AG04450 (cell line): ENCODE data around the gene CMTM7. TPM values are rescaled to one million over a fixed set of nuclear protein-coding genes. Genes with fewer than 3 reads are reported as not detected.

Experiments
- CTCF ChIA-PET: fragments of 300-600, 350-600 bp; formaldehyde crosslinking; extraction: SDS; loops from one replicate; lab custom pipeline; 2022; ENCODE audit warnings: antibody characterized with exemption, inconsistent platforms; lab: Charles Lee
- POLR2A ChIA-PET: fragments of 350-600 bp; formaldehyde crosslinking; extraction: SDS; loops from one replicate; lab custom pipeline; 2021; ENCODE audit warnings: antibody characterized with exemption, inconsistent platforms; lab: Yijun Ruan, JAX
- DNase-seq: peaks from one replicate; pipeline ENCODE4 v3.0.0-alpha.2; 2011; ENCODE audit warnings: low read depth, low spot score
- H3K27ac ChIP-seq: one replicate; pipeline ENCODE4 v1.5.1; 2012; ENCODE audit warnings: low read depth, low read length, control low read depth
- H3K27me3 ChIP-seq: one replicate; pipeline ENCODE4 v1.6.0; 2012; ENCODE audit warnings: low read length; ENCODE audit not compliant: control insufficient read depth, insufficient read depth
- H3K4me3 ChIP-seq: 2 replicates; pipeline ENCODE4 v1.5.1; 2011; ENCODE audit warnings: mild to moderate bottlenecking, low read depth, low read length, control low read depth
- H3K9me3 ChIP-seq: 2 replicates; pipeline ENCODE4 v1.5.1; 2012; ENCODE audit warnings: low read length; ENCODE audit not compliant: control insufficient read depth, insufficient read depth
- CTCF ChIP-seq: IDR thresholded peaks from 2 replicates; pipeline ENCODE4 v1.5.1; 2011; ENCODE audit warnings: low read depth, low read length, control low read depth, inconsistent platforms
- polyA plus RNA-seq: library from polyadenylated mRNA; depleted of rRNA; stranded (reverse); fragments of >200 nt; gene quantifications from 2 replicates; pipeline ENCODE4 v1.2.3, GENCODE V29; 2011

Gene CMTM7
- polyA plus RNA-seq, 1 experiment, result 17.3 TPM

GRCh38 chr3:32474201-32474600 lies 82.5 kb downstream of the CMTM7 start:
- DNase-seq, result no peak
- CTCF ChIA-PET, result interaction anchor here (1.3 to 1.7 kb wide), 2 partner anchors 83 to 99 kb away, joined by 3 to 5 read pairs; partner anchors contain the start of gene CMTM7
- TF ChIP-seq CTCF, result no peak
- POLR2A ChIA-PET, result no interaction called here
- Histone ChIP-seq H3K27ac (no peak overlapping the region), H3K9me3 (no peaks in the 10 kb centered on the region), H3K27me3 (no peaks in the 10 kb centered on the region), H3K4me3 (no peak overlapping the region)

- H3K27ac ChIP-seq, result no peak overlapping the region
- H3K9me3 ChIP-seq, result no peaks in the 10 kb centered on the region
- H3K4me3 ChIP-seq, result no peak overlapping the region
- H3K27me3 ChIP-seq, result no peaks in the 10 kb centered on the region
- POLR2A ChIA-PET, result no interaction called here
- DNase-seq, result no peak
- CTCF ChIA-PET, result interaction anchor here (0.6 to 4.6 kb wide), 2 partner anchors 12 to 29 kb away, joined by 3 to 30 read pairs; no protein-coding TSS in a partner anchor
- TF ChIP-seq CTCF, result no peak
Measured at GRCh38 chr3:32480604-32481003, 89.0 kb downstream of the CMTM7 start.

- Histone ChIP-seq H3K9me3 (no peaks in the 10 kb centered on the region), H3K27me3 (no peaks in the 10 kb centered on the region), H3K27ac (no peak overlapping the region), H3K4me3 (no peak overlapping the region)
- no peak for DNase-seq
- ChIA-PET POLR2A (no interaction called here), CTCF (interaction anchor here (0.6 to 4.6 kb wide), 2 partner anchors 14 to 1460 kb away, joined by 3 to 30 read pairs; no protein-coding TSS in a partner anchor)
- TF ChIP-seq CTCF, result no peak
Measured at GRCh38 chr3:32481791-32482631, 90.4 kb downstream of the CMTM7 start.

- H3K4me3 ChIP-seq, result no peak overlapping the region
- H3K9me3 ChIP-seq, result no peaks in the 10 kb centered on the region
- DNase-seq, result no peak
- TF ChIP-seq CTCF, result no peak
- H3K27ac ChIP-seq, result no peak overlapping the region
- POLR2A ChIA-PET, result no interaction called here
- H3K27me3 ChIP-seq, result no peaks in the 10 kb centered on the region
- CTCF ChIA-PET, result interaction anchor here (0.6 to 4.6 kb wide), 2 partner anchors 14 to 1461 kb away, joined by 3 to 30 read pairs; no protein-coding TSS in a partner anchor
Measured at GRCh38 chr3:32482693-32483092, 91.0 kb downstream of the CMTM7 start.

- no peaks in the 10 kb centered on the region for H3K9me3 ChIP-seq
- no peak for DNase-seq
- H3K27me3 ChIP-seq, result no peaks in the 10 kb centered on the region
- TF ChIP-seq CTCF, result no peak
- ChIA-PET POLR2A (no interaction called here), CTCF (interaction anchor here (4.6 kb wide), 1 partner anchor 15 kb away, joined by 30 read pairs; no protein-coding TSS in a partner anchor)
- no peak overlapping the region for H3K4me3 ChIP-seq
- no peak overlapping the region for H3K27ac ChIP-seq
Measured at GRCh38 chr3:32483772-32484171, 92.1 kb downstream of the CMTM7 start.
